ENCODE data around the gene NRIP1. TPM values are rescaled to one million over a fixed set of nuclear protein-coding genes. Genes with fewer than 3 reads are reported as not detected.

NRIP1 gene
- total RNA-seq, 1 donor from 2014 or later: 30.9 TPM

- Histone ChIP-seq H3K4me1 (peaks cover 98% of the 10 kb centered on the region), H3K36me3 (no peaks in the 10 kb centered on the region)
Observed at GRCh38 chr21:15053500-15053899, 11.3 kb downstream of the NRIP1 start.

GRCh38 chr21:15052459-15052763 lies 12.4 kb downstream of the NRIP1 start:
- H3K4me3 ChIP-seq: peak overlapping the region in 1 of 2 donors; percentile 10
- no peaks in the 10 kb centered on the region for H3K27me3 ChIP-seq
- no peak overlapping the region for H3K27ac ChIP-seq
- no peaks in the 10 kb centered on the region for H3K9me3 ChIP-seq
- intact Hi-C loops (cut with DNase I): no loop called here
- peaks cover 96% of the 10 kb centered on the region for H3K4me1 ChIP-seq
- DNase-seq (ENCODE audit: extremely low spot score in 2 of 2): no peak
- TF ChIP-seq CTCF (IDR thresholded peaks at IDR 0.05): no peak
- TF ChIP-seq POLR2A (IDR thresholded peaks at IDR 0.05): no peak
- no peak for TF ChIP-seq POLR2AphosphoS5 (IDR thresholded peaks at IDR 0.05; ENCODE audit: insufficient read depth in 1 of 2, low read depth in 1 of 2)
- no peaks in the 10 kb centered on the region for H3K36me3 ChIP-seq

More at GRCh38 chr21:15053500-15053899, 11.3 kb downstream of the NRIP1 start:
- no peaks in the 10 kb centered on the region for H3K9me3 ChIP-seq
- no peak for DNase-seq (ENCODE audit: extremely low spot score in 2 of 2)
- H3K4me3 ChIP-seq: no peak overlapping the region
- intact Hi-C loops (cut with DNase I): no loop called here
- H3K27me3 ChIP-seq: no peaks in the 10 kb centered on the region
- TF ChIP-seq POLR2AphosphoS5 (IDR thresholded peaks at IDR 0.05; ENCODE audit: insufficient read depth in 1 of 2, low read depth in 1 of 2) (no peak), POLR2A (IDR thresholded peaks at IDR 0.05) (no peak), CTCF (IDR thresholded peaks at IDR 0.05) (no peak)
- H3K27ac ChIP-seq: no peak overlapping the region

GRCh38 chr21:15051644-15052458 lies 12.9 kb downstream of the NRIP1 start:
- TF ChIP-seq POLR2A (IDR thresholded peaks at IDR 0.05) (no peak), CTCF (IDR thresholded peaks at IDR 0.05) (no peak), POLR2AphosphoS5 (IDR thresholded peaks at IDR 0.05; ENCODE audit: insufficient read depth in 1 of 2, low read depth in 1 of 2) (no peak)
- intact Hi-C loops (cut with DNase I): no loop called here
- Histone ChIP-seq H3K4me1 (peaks cover 90% of the 10 kb centered on the region), H3K36me3 (no peaks in the 10 kb centered on the region), H3K27me3 (no peaks in the 10 kb centered on the region), H3K9me3 (no peaks in the 10 kb centered on the region), H3K4me3 (peak overlapping the region; percentile 10 to 19), H3K27ac (no peak overlapping the region)
- no peak for DNase-seq (ENCODE audit: extremely low spot score in 2 of 2)

GRCh38 chr21:15050568-15051377 lies 14.0 kb downstream of the NRIP1 start:
- intact Hi-C loops (cut with DNase I): no loop called here

More at GRCh38 chr21:15050568-15051377, 14.0 kb downstream of the NRIP1 start:
- H3K27ac ChIP-seq: no peak overlapping the region
- H3K9me3 ChIP-seq: no peaks in the 10 kb centered on the region
- TF ChIP-seq CTCF (IDR thresholded peaks at IDR 0.05) (no peak), POLR2A (IDR thresholded peaks at IDR 0.05) (no peak), POLR2AphosphoS5 (IDR thresholded peaks at IDR 0.05; ENCODE audit: insufficient read depth in 1 of 2, low read depth in 1 of 2) (no peak)
- no peak for DNase-seq (ENCODE audit: extremely low spot score in 2 of 2)
- no peaks in the 10 kb centered on the region for H3K27me3 ChIP-seq
- H3K4me3 ChIP-seq: no peak overlapping the region
- no peaks in the 10 kb centered on the region for H3K36me3 ChIP-seq
- peaks cover 80% of the 10 kb centered on the region for H3K4me1 ChIP-seq

Measured in vagina (tissue), 2 donors.